Peyer's patch (tissue), 4 donors: Measurements from ENCODE around the gene KSR2.

ENCODE experiments used
- CTCF ChIP-seq, 6 experiments: fragments of 450-650 bp in 4 of 6; fragments of 200-600 bp in 2 of 6; sonication (generic) in 1 of 6; IDR thresholded peaks; one replicate each; pipeline ENCODE4 v1.5.1; 2017 to 2019; ENCODE audit warnings: antibody characterized with exemption in 6 of 6, mild to moderate bottlenecking in 3 of 6, moderate library complexity in 1 of 6
- POLR2A ChIP-seq, 2 donors: fragments of 450-650 bp; IDR thresholded peaks; one replicate each; pipeline ENCODE4 v1.5.1; 2017; ENCODE audit warnings: antibody characterized with exemption in 2 of 2, mild to moderate bottlenecking in 2 of 2, moderate library complexity in 2 of 2

- TF ChIP-seq CTCF (IDR thresholded peaks at IDR 0.05): no peak
- TF ChIP-seq POLR2A (IDR thresholded peaks at IDR 0.05): no peak
Observed at GRCh38 chr12:117409286-117409685, 559.5 kb downstream of the KSR2 start.
